HepG2 (cell line): ENCODE results near the gene PKD1L1. TPM values are rescaled to one million over a fixed set of nuclear protein-coding genes. Genes with fewer than 3 reads are reported as not detected.

Experiments
- ATAC-seq: fragments of 200-7000 bp; cut with Tn5 transposase; 3 replicates; pipeline ENCODE4 v1.9.1; 2020; ENCODE audit warnings: mild to moderate bottlenecking, moderate library complexity
- BruUV-seq: library from RNA; stranded (reverse); fragments of 400-500 nt; replicated peaks from 2 replicates; lab custom pipeline; 2021; lab: Mats Ljungman, UMichigan
- CTCF ChIA-PET: fragments of 300-600 bp; formaldehyde crosslinking; extraction: SDS; loops from one replicate; lab custom pipeline; 2021; ENCODE audit warnings: low total read pairs, inconsistent platforms, low intra/inter-chr PET ratio; lab: Yijun Ruan, JAX
- POLR2A ChIA-PET: fragments of 350-600 bp; sonication (Branson Sonifier 250); formaldehyde crosslinking; loops from one replicate; lab custom pipeline; 2020; ENCODE audit warnings: antibody characterized with exemption, inconsistent platforms; lab: Yijun Ruan, JAX
- DNase-seq: peaks from one replicate; pipeline ENCODE4 v3.0.0-alpha.2; 2015; ENCODE audit warnings: low spot score
- FAIRE-seq: peaks from 3 replicates; lab custom pipeline; 2011; peaks lifted over from hg19 to GRCh38; lab: Jason Lieb, UNC
- H2AFZ ChIP-seq: one replicate; pipeline ENCODE4 v1.6.1; 2011; ENCODE audit warnings: low read length, inconsistent platforms
- H3K27ac ChIP-seq: fragments of 300-600 bp; 3 replicates; pipeline ENCODE4 v1.8.0; 2011; ENCODE audit warnings: mixed run types, mild to moderate bottlenecking, mixed read lengths, low read length, inconsistent platforms; ENCODE audit not compliant: insufficient read depth; ENCODE audit errors: extremely low read length
- H3K27me3 ChIP-seq, 2 experiments: fragments of 200-600 bp in 1 of 2; 2 replicates in 1 of 2; 3 replicates in 1 of 2; pipeline versions ENCODE4 v1.6.0 to v1.8.0; 2011; ENCODE audit warnings: low read length in 2 of 2, mild to moderate bottlenecking in 2 of 2, moderate library complexity in 2 of 2, inconsistent platforms in 1 of 2; ENCODE audit not compliant: insufficient read depth in 2 of 2, control insufficient read depth in 1 of 2
- H3K36me3 ChIP-seq, 2 experiments: fragments of 200-600 bp in 1 of 2; replicated peaks in 1 of 2; 2 replicates in 1 of 2; 3 replicates in 1 of 2; pipeline versions ENCODE4 v1.5.1 to v1.8.0; 2011; ENCODE audit warnings: low read length in 2 of 2, inconsistent platforms in 1 of 2; ENCODE audit not compliant: insufficient read depth in 2 of 2, control insufficient read depth in 1 of 2
- H3K4me1 ChIP-seq: 2 replicates; pipeline ENCODE4 v1.5.1; 2012; ENCODE audit warnings: low read length, inconsistent platforms; ENCODE audit not compliant: insufficient read depth
- H3K4me2 ChIP-seq: 2 replicates; pipeline ENCODE4 v1.6.0; 2011; ENCODE audit warnings: low read depth, low read length, inconsistent platforms
- H3K4me3 ChIP-seq, 3 experiments: fragments of 200-600 bp in 1 of 3; sonication (generic), shearing (Covaris generic) in 1 of 3; replicated peaks in 1 of 3; 2 replicates each; pipeline ENCODE4 v1.5.1; 2011 to 2016; ENCODE audit warnings: low read length in 3 of 3, inconsistent platforms in 2 of 3, low read depth in 2 of 3, mild to moderate bottlenecking in 2 of 3, control low read depth in 1 of 3, mixed read lengths in 1 of 3; ENCODE audit not compliant: insufficient read depth in 1 of 3
- H3K79me2 ChIP-seq: one replicate; pipeline ENCODE4 v1.6.1; 2011; ENCODE audit warnings: low read length, inconsistent platforms; ENCODE audit not compliant: insufficient read depth
- H3K9ac ChIP-seq: 2 replicates; pipeline ENCODE4 v1.6.0; 2011; ENCODE audit warnings: mild to moderate bottlenecking, low read depth, low read length, inconsistent platforms; ENCODE audit not compliant: insufficient read depth
- H3K9me3 ChIP-seq: 2 replicates; pipeline ENCODE4 v1.5.1; 2012; ENCODE audit warnings: mild to moderate bottlenecking, low read length
- H4K20me1 ChIP-seq: 2 replicates; pipeline ENCODE4 v1.6.0; 2011; ENCODE audit warnings: inconsistent platforms, mild to moderate bottlenecking, low read length, moderate library complexity; ENCODE audit not compliant: insufficient read depth
- JUND ChIP-seq: sonication (generic); formaldehyde crosslinking; IDR thresholded peaks from 2 replicates; pipeline ENCODE4 v1.8.0; 2022; ENCODE audit warnings: mild to moderate bottlenecking, missing genetic modification reagents
- MBD4 ChIP-seq: IDR thresholded peaks from 2 replicates; pipeline ENCODE4 v1.6.1; 2012; ENCODE audit warnings: low read length, inconsistent platforms, borderline replicate concordance
- MIER3 ChIP-seq: IDR thresholded peaks from 2 replicates; pipeline ENCODE4 v1.6.1; 2016; ENCODE audit warnings: missing compliant biosample characterization, borderline replicate concordance
- MTA3 ChIP-seq: sonication (generic); formaldehyde crosslinking; IDR thresholded peaks from 2 replicates; pipeline ENCODE4 v1.4.0; 2020; ENCODE audit warnings: missing genetic modification reagents
- NCOR1 ChIP-seq: fragments of 200-600 bp; sonication (generic); IDR thresholded peaks from 2 replicates; pipeline ENCODE4 v1.7.0; 2017; ENCODE audit warnings: antibody characterized with exemption, low read length, borderline replicate concordance
- NFE2L1 ChIP-seq: sonication (generic); formaldehyde crosslinking; IDR thresholded peaks from 2 replicates; pipeline ENCODE4 v1.4.0; 2020; ENCODE audit warnings: missing genetic modification reagents, mild to moderate bottlenecking, borderline replicate concordance
- PBX3 ChIP-seq: sonication (generic); formaldehyde crosslinking; IDR thresholded peaks from 2 replicates; pipeline ENCODE4 v1.8.1; 2023; ENCODE audit warnings: missing genetic modification reagents, inconsistent platforms, borderline replicate concordance
- SNAPC4 ChIP-seq: sonication (generic); formaldehyde crosslinking; IDR thresholded peaks from 2 replicates; pipeline ENCODE4 v1.4.0; 2020; ENCODE audit warnings: mild to moderate bottlenecking, missing genetic modification reagents
- ZMYM2 ChIP-seq: sonication (generic); formaldehyde crosslinking; IDR thresholded peaks from 2 replicates; pipeline ENCODE4 v1.8.0; 2022; ENCODE audit warnings: mild to moderate bottlenecking, missing genetic modification reagents
- ZNF260 ChIP-seq: sonication (generic); formaldehyde crosslinking; IDR thresholded peaks from 2 replicates; pipeline ENCODE4 v1.4.0; 2020; ENCODE audit warnings: missing genetic modification reagents, low read depth, mild to moderate bottlenecking, borderline replicate concordance
- ZNF343 ChIP-seq: sonication (generic); formaldehyde crosslinking; IDR thresholded peaks from 2 replicates; pipeline ENCODE4 v1.4.0; 2020; ENCODE audit warnings: mild to moderate bottlenecking, missing genetic modification reagents
- ZNF354B ChIP-seq: sonication (generic); formaldehyde crosslinking; IDR thresholded peaks from 2 replicates; pipeline ENCODE4 v1.8.0; 2022; ENCODE audit warnings: mild to moderate bottlenecking, missing genetic modification reagents
- ZNF775 ChIP-seq: sonication (generic); formaldehyde crosslinking; IDR thresholded peaks from 2 replicates; pipeline ENCODE4 v1.4.0; 2020; ENCODE audit warnings: missing genetic modification reagents, mild to moderate bottlenecking, moderate library complexity, borderline replicate concordance
- WGBS: methylation state at CpG from one replicate; pipeline ENCODE4 v1.1.6; 2017; ENCODE audit warnings: low lambda C conversion rate; 5-methylcytosine and 5-hydroxymethylcytosine counted together
- in situ Hi-C: cut with HindIII; loops from 2 replicates; pipeline ENCODE4 v1.10.0; 2017; ENCODE audit warnings: low pct_unique_long_range_greater_than_20kb; ENCODE audit not compliant: extremely low pct_ligation_motif_present
- intact Hi-C: fragments of 100-400 bp; cut with micrococcal nuclease; formaldehyde crosslinking; loops from one replicate; pipeline ENCODE4 v1.10.0; 2022; ENCODE audit not compliant: unreplicated experiment
- polyA plus RNA-seq, 8 experiments: library from polyadenylated mRNA; depleted of rRNA in 3 of 8; stranded (reverse) in 7 of 8; unstranded in 1 of 8; fragments of >200 nt; fragmentation: Illumina TruSeq in 4 of 8; extraction: Trizol in 4 of 8; gene quantifications; 2 replicates each; pipeline versions ENCODE4 v1.2.1 to v1.2.3, GENCODE V29; 2011 to 2016; ENCODE audit warnings: low read depth in 4 of 8, missing spikeins in 1 of 8, mixed read lengths in 1 of 8; ENCODE audit not compliant: insufficient read depth in 1 of 8
- total RNA-seq, 5 experiments: library from RNA; depleted of rRNA; stranded (reverse); fragments of >200 nt; fragmentation: Illumina TruSeq; extraction: Trizol; gene quantifications; 2 replicates each; pipeline ENCODE4 v1.2.3, GENCODE V29; 2016; ENCODE audit warnings: low read depth in 1 of 5
- TF ChIP-seq, protein P1 (sequence below): IDR thresholded peaks from 2 replicates; pipeline ENCODE4 v1.6.1; 2016; ENCODE audit warnings: low read depth, missing genetic modification reagents, missing compliant biosample characterization

PKD1L1 gene
- total and polyA plus RNA-seq, 2 of the 13 experiments (the other 11 are each of a cell fraction or from before 2014, with no cell fraction given) = 0.01 TPM; not detected in 1

- Histone ChIP-seq H3K27ac (no peak overlapping the region), H3K4me3 (no peak overlapping the region), H3K9ac (no peak overlapping the region), H3K9me3 (no peaks in the 10 kb centered on the region), H3K36me3 (no peaks in the 10 kb centered on the region), H3K4me2 (no peak overlapping the region), H3K27me3 (no peaks in the 10 kb centered on the region), H4K20me1 (no peaks in the 10 kb centered on the region), H3K79me2 (no peaks in the 10 kb centered on the region), H3K4me1 (peaks cover 20% of the 10 kb centered on the region), H2AFZ (peak overlapping the region; percentile 40)
- POLR2A ChIA-PET = no interaction called here
- in situ Hi-C loops (no loop called here), intact Hi-C loops (no loop called here)
- BruUV-seq = no TSS peak
- no peak for FAIRE-seq
- TF ChIP-seq ZMYM2 (CRISPR knock-in tag) (no peak), NCOR1 (no peak), MTA3 (CRISPR knock-in tag) (no peak), NFE2L1 (CRISPR knock-in tag) (no peak), MIER3 (CRISPR knock-in tag) (no peak), ZNF775 (CRISPR knock-in tag) (no peak), SNAPC4 (CRISPR knock-in tag) (no peak), MBD4 (no peak), ZNF343 (CRISPR knock-in tag) (no peak), ZNF260 (no peak), PBX3 (CRISPR knock-in tag) (no peak), ZNF354B (CRISPR knock-in tag) (no peak), JUND (CRISPR knock-in tag) (no peak)
- TF ChIP-seq, protein P1, sequence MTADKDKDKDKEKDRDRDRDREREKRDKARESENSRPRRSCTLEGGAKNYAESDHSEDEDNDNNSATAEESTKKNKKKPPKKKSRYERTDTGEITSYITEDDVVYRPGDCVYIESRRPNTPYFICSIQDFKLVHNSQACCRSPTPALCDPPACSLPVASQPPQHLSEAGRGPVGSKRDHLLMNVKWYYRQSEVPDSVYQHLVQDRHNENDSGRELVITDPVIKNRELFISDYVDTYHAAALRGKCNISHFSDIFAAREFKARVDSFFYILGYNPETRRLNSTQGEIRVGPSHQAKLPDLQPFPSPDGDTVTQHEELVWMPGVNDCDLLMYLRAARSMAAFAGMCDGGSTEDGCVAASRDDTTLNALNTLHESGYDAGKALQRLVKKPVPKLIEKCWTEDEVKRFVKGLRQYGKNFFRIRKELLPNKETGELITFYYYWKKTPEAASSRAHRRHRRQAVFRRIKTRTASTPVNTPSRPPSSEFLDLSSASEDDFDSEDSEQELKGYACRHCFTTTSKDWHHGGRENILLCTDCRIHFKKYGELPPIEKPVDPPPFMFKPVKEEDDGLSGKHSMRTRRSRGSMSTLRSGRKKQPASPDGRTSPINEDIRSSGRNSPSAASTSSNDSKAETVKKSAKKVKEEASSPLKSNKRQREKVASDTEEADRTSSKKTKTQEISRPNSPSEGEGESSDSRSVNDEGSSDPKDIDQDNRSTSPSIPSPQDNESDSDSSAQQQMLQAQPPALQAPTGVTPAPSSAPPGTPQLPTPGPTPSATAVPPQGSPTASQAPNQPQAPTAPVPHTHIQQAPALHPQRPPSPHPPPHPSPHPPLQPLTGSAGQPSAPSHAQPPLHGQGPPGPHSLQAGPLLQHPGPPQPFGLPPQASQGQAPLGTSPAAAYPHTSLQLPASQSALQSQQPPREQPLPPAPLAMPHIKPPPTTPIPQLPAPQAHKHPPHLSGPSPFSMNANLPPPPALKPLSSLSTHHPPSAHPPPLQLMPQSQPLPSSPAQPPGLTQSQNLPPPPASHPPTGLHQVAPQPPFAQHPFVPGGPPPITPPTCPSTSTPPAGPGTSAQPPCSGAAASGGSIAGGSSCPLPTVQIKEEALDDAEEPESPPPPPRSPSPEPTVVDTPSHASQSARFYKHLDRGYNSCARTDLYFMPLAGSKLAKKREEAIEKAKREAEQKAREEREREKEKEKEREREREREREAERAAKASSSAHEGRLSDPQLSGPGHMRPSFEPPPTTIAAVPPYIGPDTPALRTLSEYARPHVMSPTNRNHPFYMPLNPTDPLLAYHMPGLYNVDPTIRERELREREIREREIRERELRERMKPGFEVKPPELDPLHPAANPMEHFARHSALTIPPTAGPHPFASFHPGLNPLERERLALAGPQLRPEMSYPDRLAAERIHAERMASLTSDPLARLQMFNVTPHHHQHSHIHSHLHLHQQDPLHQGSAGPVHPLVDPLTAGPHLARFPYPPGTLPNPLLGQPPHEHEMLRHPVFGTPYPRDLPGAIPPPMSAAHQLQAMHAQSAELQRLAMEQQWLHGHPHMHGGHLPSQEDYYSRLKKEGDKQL = no peak
- no peak for ATAC-seq
- no peak for DNase-seq
- over 99% methylated on average over 6 of the region's 6 CpGs for WGBS
- CTCF ChIA-PET = no interaction called here
Observed at GRCh38 chr7:47747160-47747559, 201.1 kb downstream of the PKD1L1 start.
